HUES48 (cell line): Measurements from ENCODE around the gene ONECUT3.
"Not testable (repeated sequence)": the region's sequence is repeated elsewhere in the genome, so short reads cannot be mapped to it uniquely, and the experiment has no call there.

Experiments
- H3K27ac ChIP-seq: one replicate; pipeline ENCODE4 v1.7.0; 2013; ENCODE audit warnings: low read depth, low read length, inconsistent platforms
- H3K27me3 ChIP-seq: 2 replicates; pipeline ENCODE4 v1.6.1; 2013; ENCODE audit warnings: mild to moderate bottlenecking, low read length; ENCODE audit not compliant: control insufficient read depth, insufficient read depth
- H3K36me3 ChIP-seq: 2 replicates; pipeline ENCODE4 v1.6.1; 2013; ENCODE audit warnings: low read length; ENCODE audit not compliant: control insufficient read depth, insufficient read depth
- H3K4me1 ChIP-seq: 2 replicates; pipeline ENCODE4 v1.6.1; 2013; ENCODE audit warnings: mild to moderate bottlenecking, low read length; ENCODE audit not compliant: control insufficient read depth, insufficient read depth
- H3K4me3 ChIP-seq: 2 replicates; pipeline ENCODE4 v1.5.1; 2013; ENCODE audit warnings: mild to moderate bottlenecking, low read depth, low read length
- H3K9ac ChIP-seq: 2 replicates; pipeline ENCODE4 v1.6.1; 2013; ENCODE audit warnings: mild to moderate bottlenecking, low read depth, low read length, moderate library complexity
- H3K9me3 ChIP-seq: 2 replicates; pipeline ENCODE4 v1.6.1; 2013; ENCODE audit warnings: low read length; ENCODE audit not compliant: control insufficient read depth, insufficient read depth

Gene ONECUT3

DNA sequence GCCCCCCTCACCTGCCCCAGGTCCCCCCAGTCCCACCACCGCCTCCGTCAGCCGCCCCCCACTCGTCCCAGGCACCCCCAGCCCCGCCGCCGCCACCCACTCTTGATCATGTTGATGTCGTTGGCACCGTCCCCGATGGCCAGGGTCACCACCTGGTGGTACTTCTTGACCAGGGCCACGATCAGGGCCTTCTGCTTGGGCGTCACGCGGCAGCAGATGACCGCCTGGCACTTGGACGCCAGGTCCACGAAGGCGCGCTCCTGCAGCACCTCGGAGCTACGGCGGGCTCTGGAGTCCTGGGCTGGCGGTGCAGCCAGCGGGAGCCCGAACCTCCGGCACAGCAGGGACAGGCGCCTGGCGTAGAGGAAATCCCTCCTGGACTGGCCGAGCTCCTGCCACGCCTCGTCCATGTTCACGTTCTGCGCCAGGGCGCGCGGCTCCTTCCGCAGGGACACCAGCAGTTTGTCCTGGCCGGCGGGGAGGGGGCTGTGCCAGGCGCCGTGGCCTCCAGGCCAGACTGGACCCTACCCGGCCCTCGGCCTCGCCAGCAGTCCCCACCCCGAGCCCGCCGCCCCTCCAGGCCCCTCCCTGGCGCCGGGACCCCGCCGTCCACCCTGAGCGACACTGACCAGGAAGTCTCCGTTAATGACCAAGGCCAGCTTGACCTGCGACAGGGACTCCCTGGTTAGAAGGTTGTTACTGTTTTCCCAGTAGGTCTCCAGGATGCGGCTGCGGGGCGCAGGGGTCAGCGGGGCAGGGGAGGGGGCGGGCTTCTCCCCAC, 36.1 kb downstream of the ONECUT3 start:
- H3K9ac ChIP-seq: no peak overlapping the region
- H3K27ac ChIP-seq: no peak overlapping the region
- H3K36me3 ChIP-seq: no peaks in the 10 kb centered on the region
- peak overlapping the region; percentile 50; the same call in 1 of the 2 replicates for H3K4me3 ChIP-seq
- H3K9me3 ChIP-seq: no peaks in the 10 kb centered on the region
- peaks cover 16% of the 10 kb centered on the region for H3K27me3 ChIP-seq
- peaks cover 2% of the 10 kb centered on the region; the same call in 1 of the 2 replicates for H3K4me1 ChIP-seq

DNA sequence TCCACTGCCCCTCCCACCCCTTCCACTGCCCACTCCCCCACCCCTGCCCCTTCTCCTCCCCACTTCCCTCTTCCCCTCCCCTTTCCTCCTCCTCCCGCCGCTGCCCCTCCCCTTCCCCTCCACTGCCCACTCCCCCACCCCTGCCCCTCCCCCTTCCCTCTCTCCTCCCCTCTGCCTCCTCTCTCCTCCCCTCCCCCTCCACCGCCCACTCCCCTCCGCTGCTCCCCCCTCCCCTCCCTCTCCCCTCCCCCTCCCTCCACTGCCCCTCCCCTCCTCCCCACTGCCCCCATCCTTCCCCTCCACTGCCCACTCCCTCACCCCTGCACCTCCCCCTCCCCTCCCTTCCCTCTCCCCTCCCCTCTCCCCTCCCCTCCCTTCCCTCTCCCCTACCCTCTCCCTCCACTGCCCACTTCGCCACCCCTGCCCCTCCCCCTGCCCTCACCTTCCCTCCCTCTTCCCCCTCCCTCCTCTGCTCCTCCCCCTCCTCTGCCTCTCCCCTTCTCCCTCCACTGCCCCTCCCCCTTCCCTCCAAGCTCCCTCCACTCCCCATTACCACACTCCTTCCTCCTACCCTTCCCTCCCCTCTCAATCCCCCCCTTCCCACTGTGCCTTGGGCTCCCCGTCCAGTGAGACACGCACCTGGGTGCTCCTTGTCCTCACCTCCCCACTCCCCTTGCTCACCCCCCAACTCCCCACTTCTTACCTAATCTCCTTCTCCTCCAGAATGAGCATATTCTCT, 36.9 kb downstream of the ONECUT3 start:
- no peaks in the 10 kb centered on the region for H3K9me3 ChIP-seq
- H3K9ac ChIP-seq: no peak overlapping the region
- H3K27me3 ChIP-seq: peaks cover 16% of the 10 kb centered on the region
- peaks cover 5% of the 10 kb centered on the region; the same call in 1 of the 2 replicates for H3K4me1 ChIP-seq
- no peaks in the 10 kb centered on the region for H3K36me3 ChIP-seq
- H3K27ac ChIP-seq: no peak overlapping the region
- peak overlapping the region; percentile 32; the same call in 1 of the 2 replicates for H3K4me3 ChIP-seq

DNA sequence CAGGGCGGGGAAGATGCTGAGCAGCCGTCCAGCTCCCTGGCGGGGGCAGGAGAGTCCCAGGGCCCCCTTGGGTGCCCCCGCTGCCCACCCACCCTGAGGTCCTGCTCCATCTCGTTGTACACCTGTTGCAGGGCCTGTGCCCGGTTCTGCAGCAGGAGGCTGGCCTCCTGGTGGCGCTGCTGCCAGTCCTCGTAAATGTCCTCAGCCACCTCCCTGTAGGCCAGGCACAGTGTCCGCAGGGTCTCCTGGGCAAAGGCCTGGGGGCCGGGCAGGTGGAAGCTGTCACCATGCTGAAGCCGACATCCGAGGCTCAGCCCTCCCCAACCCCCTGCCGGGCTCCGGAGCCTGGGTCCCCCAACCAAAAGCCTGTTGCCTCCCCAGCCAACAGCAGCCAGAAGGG, 38.6 kb downstream of the ONECUT3 start:
- Histone ChIP-seq H3K27ac (no peak overlapping the region), H3K9ac (no peak overlapping the region), H3K4me1 (peaks cover 5% of the 10 kb centered on the region; the same call in 1 of the 2 replicates), H3K36me3 (no peaks in the 10 kb centered on the region), H3K27me3 (peaks cover 16% of the 10 kb centered on the region), H3K4me3 (no peak overlapping the region), H3K9me3 (no peaks in the 10 kb centered on the region)

DNA sequence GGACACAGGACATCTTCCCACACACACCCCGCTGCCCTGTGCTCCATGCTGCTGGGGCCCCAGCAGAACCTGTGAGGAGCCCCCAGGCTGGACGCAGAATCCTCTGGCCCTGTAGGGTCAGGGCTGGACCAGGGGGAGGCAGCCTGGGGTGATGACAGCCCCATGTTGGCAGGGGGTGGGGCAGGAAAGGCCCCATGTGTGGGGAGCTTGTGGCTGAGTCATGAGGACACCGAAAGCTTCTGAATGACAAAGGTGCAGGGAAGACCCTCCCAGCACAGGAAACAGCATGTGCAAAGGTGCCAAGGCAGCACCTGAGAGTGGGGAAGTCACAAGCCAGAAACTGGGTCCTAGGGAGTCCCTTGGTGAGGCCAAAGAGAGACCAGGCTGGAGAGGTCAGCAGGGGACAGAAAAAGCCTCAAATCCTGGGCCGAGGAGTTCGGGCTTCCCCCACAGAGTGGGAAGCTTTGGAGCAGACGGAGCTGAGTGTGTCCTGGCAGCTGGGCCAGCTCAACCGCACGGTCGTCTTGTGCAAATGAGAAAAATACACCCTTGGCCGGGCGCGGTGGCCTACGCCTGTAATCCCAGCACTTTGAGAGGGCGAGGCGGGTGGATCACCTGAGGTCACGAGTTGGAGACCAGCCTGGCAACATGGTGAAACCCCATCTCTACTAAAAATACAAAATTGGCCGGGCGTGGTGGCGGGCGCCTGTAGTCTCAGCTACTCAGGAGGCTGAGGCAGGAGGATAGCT, 41.3 kb downstream of the ONECUT3 start:
- no peak overlapping the region for H3K9ac ChIP-seq

DNA sequence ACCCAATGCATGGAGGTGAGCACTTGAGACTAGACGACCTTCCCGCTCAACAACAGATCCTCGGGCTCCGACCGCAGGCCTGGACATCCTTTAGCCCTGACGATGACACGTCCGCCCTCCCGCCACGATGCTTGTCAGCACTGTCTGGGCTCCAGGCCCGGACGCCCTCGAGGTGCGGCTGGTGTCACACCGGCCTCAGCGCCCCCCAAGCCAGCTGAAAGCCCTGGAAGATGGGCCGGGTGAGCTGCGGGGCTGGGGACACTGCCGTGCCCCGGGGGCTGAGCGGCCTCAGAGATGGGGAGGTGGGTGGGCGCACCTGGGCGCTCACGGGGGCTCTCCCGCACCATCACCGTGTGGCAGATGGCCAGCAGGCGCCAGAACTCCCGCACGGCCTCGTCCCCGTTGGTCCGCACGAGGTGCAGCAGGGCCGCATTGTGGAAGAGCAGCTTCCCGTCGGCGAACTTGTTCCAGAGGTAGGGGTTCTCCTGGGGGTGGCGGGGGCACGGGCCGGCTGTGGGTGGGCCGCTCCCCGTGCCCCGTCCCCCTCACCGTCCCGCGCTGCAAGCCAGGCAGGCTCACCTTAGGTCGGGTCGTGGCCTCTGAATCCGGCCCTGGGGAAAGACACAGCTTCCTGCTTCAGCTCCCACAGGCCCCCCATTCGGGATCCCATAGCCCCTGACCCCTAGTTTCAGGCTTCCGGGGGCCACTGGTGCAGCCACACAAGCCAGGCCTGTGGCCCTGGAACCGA, 43.3 kb downstream of the ONECUT3 start:
- no peaks in the 10 kb centered on the region for H3K27me3 ChIP-seq
- H3K4me3 ChIP-seq: no peak overlapping the region
- H3K4me1 ChIP-seq: peaks cover 5% of the 10 kb centered on the region; the same call in 1 of the 2 replicates
- no peaks in the 10 kb centered on the region for H3K9me3 ChIP-seq
- H3K36me3 ChIP-seq: no peaks in the 10 kb centered on the region
- no peak overlapping the region for H3K27ac ChIP-seq
- H3K9ac ChIP-seq: no peak overlapping the region

More for the DNA sequence above, 41.3 kb downstream of the ONECUT3 start:
- peaks cover 5% of the 10 kb centered on the region; the same call in 1 of the 2 replicates for H3K4me1 ChIP-seq
- H3K36me3 ChIP-seq: no peaks in the 10 kb centered on the region
- H3K4me3 ChIP-seq: no peak overlapping the region
- H3K27me3 ChIP-seq: peaks cover 2% of the 10 kb centered on the region; the same call in 1 of the 2 replicates
- no peak overlapping the region for H3K27ac ChIP-seq
- H3K9me3 ChIP-seq: no peaks in the 10 kb centered on the region

DNA sequence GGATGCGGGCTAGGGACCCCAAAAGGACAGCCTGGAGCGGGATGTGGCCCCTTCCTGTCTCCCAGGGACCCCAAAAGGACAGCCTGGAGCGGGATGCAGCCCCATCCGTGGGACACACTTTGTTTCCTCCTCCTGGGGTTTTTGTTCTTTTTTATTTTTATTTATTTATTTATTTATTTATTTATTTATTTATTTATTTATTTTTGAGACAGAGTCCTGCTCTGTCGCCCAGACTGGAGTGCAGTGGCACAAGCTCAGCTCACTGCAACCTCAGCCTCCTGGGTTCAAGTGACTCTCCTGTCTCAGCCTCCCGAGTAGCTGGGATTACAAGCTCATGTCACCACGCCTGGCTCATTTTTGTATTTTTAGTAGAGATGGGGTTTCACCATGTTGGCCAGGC, 44.0 kb downstream of the ONECUT3 start:
- not testable (repeated sequence) for H3K27me3 ChIP-seq, H3K36me3 ChIP-seq, H3K4me1 ChIP-seq, H3K9ac ChIP-seq, H3K27ac ChIP-seq, H3K9me3 ChIP-seq, H3K4me3 ChIP-seq

DNA sequence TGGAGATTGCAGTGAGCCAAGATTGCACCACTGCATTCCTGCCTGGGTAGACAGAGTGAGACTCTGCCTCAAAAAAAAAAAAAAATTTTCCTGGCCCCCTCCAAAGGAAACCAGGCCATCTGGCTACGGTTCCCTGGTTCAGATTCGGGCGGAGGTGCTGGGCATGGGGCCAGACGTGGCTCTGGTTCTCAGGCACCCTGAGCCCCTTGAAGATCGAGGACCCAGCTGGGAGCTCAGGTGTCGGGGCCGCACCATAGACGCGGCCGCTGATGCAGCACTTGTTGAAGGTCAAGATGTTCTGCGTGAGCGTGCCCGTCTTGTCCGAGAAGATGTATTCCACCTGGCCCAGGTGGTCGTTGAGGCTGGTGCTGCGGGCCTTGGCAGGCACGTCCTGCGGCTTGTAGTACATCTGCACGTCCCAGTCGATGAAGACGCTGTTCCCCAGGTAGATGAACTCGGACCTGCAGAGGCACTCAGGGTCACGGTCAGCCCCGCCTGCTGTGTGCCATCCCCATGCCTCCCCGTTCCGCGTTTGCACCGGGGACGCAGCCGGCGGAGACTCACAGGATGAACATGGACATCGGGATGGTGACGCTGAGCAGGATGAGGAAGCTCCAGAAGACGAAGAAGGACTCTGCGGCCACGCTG, 46.5 kb downstream of the ONECUT3 start:
- Histone ChIP-seq H3K27ac (no peak overlapping the region), H3K27me3 (no peaks in the 10 kb centered on the region), H3K9ac (no peak overlapping the region), H3K4me1 (no peaks in the 10 kb centered on the region), H3K4me3 (no peak overlapping the region), H3K9me3 (no peaks in the 10 kb centered on the region), H3K36me3 (no peaks in the 10 kb centered on the region)

DNA sequence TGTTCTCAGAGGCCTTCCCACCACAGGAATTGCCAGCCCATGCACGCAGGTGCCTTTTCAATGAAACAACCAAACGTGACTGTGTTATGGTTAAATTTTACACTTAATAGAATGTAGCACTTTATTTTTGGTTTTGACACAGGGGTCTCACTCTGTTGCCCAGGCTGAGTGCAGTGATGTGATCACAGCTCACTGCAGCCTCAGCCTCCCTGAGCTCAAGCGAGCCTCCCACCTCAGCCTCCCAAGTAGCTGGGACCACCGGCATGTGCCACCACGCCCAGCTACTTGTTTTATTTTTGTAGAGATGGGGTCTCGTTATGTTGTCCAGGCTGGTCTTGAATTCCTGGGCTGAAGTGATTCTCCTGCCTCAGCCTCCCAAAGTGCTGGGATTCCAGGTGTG, 51.6 kb downstream of the ONECUT3 start:
- Histone ChIP-seq H3K4me1 (no peaks in the 10 kb centered on the region), H3K4me3 (no peak overlapping the region), H3K36me3 (no peaks in the 10 kb centered on the region), H3K9me3 (no peaks in the 10 kb centered on the region), H3K27ac (no peak overlapping the region), H3K27me3 (no peaks in the 10 kb centered on the region), H3K9ac (no peak overlapping the region)

DNA sequence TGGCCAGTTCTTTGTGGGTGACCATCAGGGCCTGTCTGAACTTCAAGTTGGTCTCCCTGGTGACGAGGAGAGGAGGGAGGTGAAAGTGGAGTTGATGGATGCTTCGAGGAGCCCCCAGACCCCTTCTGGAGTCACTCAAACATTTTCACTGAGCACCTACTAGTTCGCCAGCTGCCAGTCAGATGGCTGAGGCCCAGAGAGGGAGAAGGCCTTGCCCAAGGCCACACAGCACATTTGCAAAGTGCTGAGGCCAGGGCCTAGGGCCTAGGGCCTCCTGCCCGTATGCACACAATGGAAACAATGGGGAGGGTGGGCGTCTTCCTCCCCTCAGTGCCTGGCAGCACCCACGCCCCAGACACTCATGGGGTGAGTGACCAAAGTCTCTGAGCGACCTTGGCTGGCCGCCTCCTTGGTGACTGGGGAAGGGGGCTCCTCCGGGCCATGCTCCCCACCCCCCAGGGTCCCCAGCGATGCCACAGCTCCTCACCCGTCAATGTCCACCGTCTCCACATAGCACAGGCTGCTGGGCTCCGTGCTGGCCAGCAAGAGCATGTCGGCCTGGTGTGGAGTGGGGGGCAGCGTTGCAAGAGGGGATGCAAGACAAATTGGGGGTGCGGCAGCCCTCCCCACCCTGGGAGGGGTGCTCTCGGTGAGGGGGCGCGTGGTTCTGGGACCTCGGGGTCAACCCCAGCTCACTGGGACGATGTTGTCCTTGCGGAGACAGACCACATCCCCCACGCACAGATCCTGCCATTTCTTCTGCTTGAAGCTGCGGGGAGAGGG, 52.3 kb downstream of the ONECUT3 start:
- no peaks in the 10 kb centered on the region for H3K27me3 ChIP-seq
- H3K36me3 ChIP-seq: no peaks in the 10 kb centered on the region

More for the DNA sequence above, 52.3 kb downstream of the ONECUT3 start:
- no peak overlapping the region for H3K4me3 ChIP-seq
- H3K4me1 ChIP-seq: no peaks in the 10 kb centered on the region
- H3K9ac ChIP-seq: no peak overlapping the region
- H3K27ac ChIP-seq: no peak overlapping the region
- no peaks in the 10 kb centered on the region for H3K9me3 ChIP-seq
